ENCODE data around the gene AK3. TPM values are rescaled to one million over a fixed set of nuclear protein-coding genes. Genes with fewer than 3 reads are reported as not detected.

Gene AK3
- total RNA-seq, 1 donor from 2014 or later: 69.8 TPM

GRCh38 chr9:4709380-4709779, 31.6 kb downstream of the AK3 start:
- no peak for DNase-seq (ENCODE audit: low spot score)

GRCh38 chr9:4706971-4707622, 33.9 kb downstream of the AK3 start:
- no peak for DNase-seq (ENCODE audit: low spot score)

GRCh38 chr9:4706021-4706420, 35.0 kb downstream of the AK3 start:
- no peak for DNase-seq (ENCODE audit: low spot score)

- no peak for DNase-seq (ENCODE audit: low spot score)
Measured at GRCh38 chr9:4704129-4704528, 36.9 kb downstream of the AK3 start.

- no peak for DNase-seq (ENCODE audit: low spot score)
Measured at GRCh38 chr9:4701526-4701925, 39.5 kb downstream of the AK3 start.

GRCh38 chr9:4700932-4701331, 40.1 kb downstream of the AK3 start:
- no peak for DNase-seq (ENCODE audit: low spot score)

GRCh38 chr9:4700091-4700490, 40.9 kb downstream of the AK3 start:
- DNase-seq (ENCODE audit: low spot score): no peak

GRCh38 chr9:4691795-4692194, 49.2 kb downstream of the AK3 start:
- no peak for DNase-seq (ENCODE audit: low spot score)

GRCh38 chr9:4690144-4690543, 50.9 kb downstream of the AK3 start:
- DNase-seq (ENCODE audit: low spot score): no peak

- no peak for DNase-seq (ENCODE audit: low spot score)
Measured at GRCh38 chr9:4689687-4690104, 51.3 kb downstream of the AK3 start.

GRCh38 chr9:4689021-4689420, 52.0 kb downstream of the AK3 start:
- no peak for DNase-seq (ENCODE audit: low spot score)

- no peak for DNase-seq (ENCODE audit: low spot score)
Measured at GRCh38 chr9:4686584-4686983, 54.4 kb downstream of the AK3 start.

- no peak for DNase-seq (ENCODE audit: low spot score)
Measured at GRCh38 chr9:4686112-4686511, 54.9 kb downstream of the AK3 start.

GRCh38 chr9:4684820-4685219, 56.2 kb downstream of the AK3 start:
- no peak for DNase-seq (ENCODE audit: low spot score)

- no peak for DNase-seq (ENCODE audit: low spot score)
Measured at GRCh38 chr9:4680750-4681149, 60.3 kb downstream of the AK3 start.

- no peak for DNase-seq (ENCODE audit: low spot score)
Measured at GRCh38 chr9:4680173-4680525, 60.9 kb downstream of the AK3 start.

GRCh38 chr9:4679268-4680172, 61.5 kb downstream of the AK3 start, which contains the start of gene CDC37L1:
Gene CDC37L1, plus strand, starts transcription at chr9:4679569. Its CDS starts 199 bp downstream, at chr9:4679768.
- DNase-seq (ENCODE audit: low spot score): peak; percentile 100

GRCh38 chr9:4678679-4679267, 62.2 kb downstream of the AK3 start:
- DNase-seq (ENCODE audit: low spot score): no peak

- no peak for DNase-seq (ENCODE audit: low spot score)
Measured at GRCh38 chr9:4677392-4677791, 63.6 kb downstream of the AK3 start.

GRCh38 chr9:4674783-4675182, 66.2 kb downstream of the AK3 start:
- no peak for DNase-seq (ENCODE audit: low spot score)

GRCh38 chr9:4671737-4672136, 69.3 kb downstream of the AK3 start:
- no peak for DNase-seq (ENCODE audit: low spot score)

- DNase-seq (ENCODE audit: low spot score): no peak
Measured at GRCh38 chr9:4670591-4670990, 70.4 kb downstream of the AK3 start.

Data from mesenteric fat pad (tissue), 1 donor.